ENCODE measurements around the gene ACP1.

The ACP1 gene

GRCh38 chr2:255195-255594 is 9.6 kb upstream of the ACP1 start:
- Histone ChIP-seq H4K20me1 (ENCODE audit: insufficient read depth) (no peaks in the 10 kb centered on the region), H3K79me2 (ENCODE audit: insufficient read depth, low read depth) (no peaks in the 10 kb centered on the region), H2AFZ (ENCODE audit: low read depth) (no peak overlapping the region), H3K4me2 (no peak overlapping the region), H3K4me3 (IDR thresholded peaks at IDR 0.05; ENCODE audit: insufficient read depth, low read depth, low read length) (no peak overlapping the region), H3K4me1 (ENCODE audit: low read depth, poor library complexity, severe bottlenecking) (no peaks in the 10 kb centered on the region), H3K9ac (no peak overlapping the region), H3K27ac (no peak overlapping the region), H3K27me3 (ENCODE audit: insufficient read depth, low read depth) (no peaks in the 10 kb centered on the region), H3K36me3 (ENCODE audit: insufficient read depth) (no peaks in the 10 kb centered on the region)
- no peak for TF ChIP-seq CTCF (conservative IDR thresholded peaks at IDR 0.05; ENCODE audit: low read depth, low read length)

DNA sequence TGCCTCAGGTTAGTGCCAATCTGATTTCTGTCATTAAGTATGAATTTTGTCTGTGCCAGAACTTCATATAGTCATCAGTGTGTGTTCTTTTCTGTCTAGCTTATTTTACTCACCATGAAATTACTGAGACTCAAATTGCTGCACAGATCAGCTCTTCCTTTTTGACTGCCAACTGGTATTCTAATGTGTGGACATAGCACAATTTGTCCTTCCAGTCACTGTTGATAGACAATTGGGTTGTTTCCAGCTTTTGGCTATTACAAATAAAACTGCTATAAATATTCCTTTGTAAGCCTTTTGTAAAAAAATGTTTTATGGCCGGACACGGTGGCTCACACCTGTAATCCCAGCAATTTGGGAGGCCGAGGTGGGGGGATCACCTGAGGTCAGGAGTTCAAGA is 8.7 kb upstream of the ACP1 start:
- Histone ChIP-seq H2AFZ (ENCODE audit: low read depth) (no peak overlapping the region), H4K20me1 (ENCODE audit: insufficient read depth) (no peaks in the 10 kb centered on the region), H3K27me3 (ENCODE audit: insufficient read depth, low read depth) (no peaks in the 10 kb centered on the region), H3K36me3 (ENCODE audit: insufficient read depth) (no peaks in the 10 kb centered on the region), H3K4me1 (ENCODE audit: low read depth, poor library complexity, severe bottlenecking) (no peaks in the 10 kb centered on the region), H3K27ac (no peak overlapping the region), H3K4me3 (IDR thresholded peaks at IDR 0.05; ENCODE audit: insufficient read depth, low read depth, low read length) (no peak overlapping the region), H3K4me2 (no peak overlapping the region), H3K79me2 (ENCODE audit: insufficient read depth, low read depth) (no peaks in the 10 kb centered on the region), H3K9ac (no peak overlapping the region)
- no peak for TF ChIP-seq CTCF (conservative IDR thresholded peaks at IDR 0.05; ENCODE audit: low read depth, low read length)

- Histone ChIP-seq H4K20me1 (ENCODE audit: insufficient read depth) (no peaks in the 10 kb centered on the region), H3K79me2 (ENCODE audit: insufficient read depth, low read depth) (no peaks in the 10 kb centered on the region), H3K27ac (no peak overlapping the region), H3K27me3 (ENCODE audit: insufficient read depth, low read depth) (no peaks in the 10 kb centered on the region), H3K9ac (no peak overlapping the region), H3K4me1 (ENCODE audit: low read depth, poor library complexity, severe bottlenecking) (no peaks in the 10 kb centered on the region), H3K4me2 (no peak overlapping the region), H3K4me3 (IDR thresholded peaks at IDR 0.05; ENCODE audit: insufficient read depth, low read depth, low read length) (no peak overlapping the region), H2AFZ (ENCODE audit: low read depth) (no peak overlapping the region), H3K36me3 (ENCODE audit: insufficient read depth) (no peaks in the 10 kb centered on the region)
- no peak for TF ChIP-seq CTCF (conservative IDR thresholded peaks at IDR 0.05; ENCODE audit: low read depth, low read length)
Measured at GRCh38 chr2:257429-257828, 7.3 kb upstream of the ACP1 start.

GRCh38 chr2:257842-258241 is 6.9 kb upstream of the ACP1 start:
- TF ChIP-seq CTCF (conservative IDR thresholded peaks at IDR 0.05; ENCODE audit: low read depth, low read length), result no peak
- H3K4me2 ChIP-seq, result no peak overlapping the region
- H4K20me1 ChIP-seq (ENCODE audit: insufficient read depth), result no peaks in the 10 kb centered on the region
- no peaks in the 10 kb centered on the region for H3K36me3 ChIP-seq (ENCODE audit: insufficient read depth)
- H3K79me2 ChIP-seq (ENCODE audit: insufficient read depth, low read depth), result no peaks in the 10 kb centered on the region
- no peak overlapping the region for H3K27ac ChIP-seq
- no peak overlapping the region for H3K4me3 ChIP-seq (IDR thresholded peaks at IDR 0.05; ENCODE audit: insufficient read depth, low read depth, low read length)
- no peak overlapping the region for H3K9ac ChIP-seq
- H3K27me3 ChIP-seq (ENCODE audit: insufficient read depth, low read depth), result no peaks in the 10 kb centered on the region
- no peaks in the 10 kb centered on the region for H3K4me1 ChIP-seq (ENCODE audit: low read depth, poor library complexity, severe bottlenecking)
- no peak overlapping the region for H2AFZ ChIP-seq (ENCODE audit: low read depth)

DNA sequence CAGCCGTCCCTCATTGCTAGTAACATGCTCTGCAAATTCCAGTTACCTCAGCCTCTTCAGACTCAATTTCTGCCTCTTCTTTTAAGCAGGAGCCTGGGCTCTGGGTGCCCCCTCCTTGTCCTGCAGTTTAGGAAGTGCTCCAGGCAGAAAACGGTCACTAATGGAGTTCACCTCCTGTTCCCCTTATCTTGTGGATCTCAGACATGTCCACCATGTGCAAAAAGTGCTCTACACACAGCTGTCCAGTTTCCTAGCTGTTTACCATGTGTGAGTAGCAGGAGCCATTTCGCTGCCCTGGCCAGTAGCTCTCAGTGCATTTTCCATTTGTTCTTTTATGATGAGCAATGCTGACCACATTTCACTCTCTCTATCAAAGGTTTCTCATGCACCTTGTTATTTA is 5.8 kb upstream of the ACP1 start:
- no peaks in the 10 kb centered on the region for H3K27me3 ChIP-seq (ENCODE audit: insufficient read depth, low read depth)
- no peak overlapping the region for H2AFZ ChIP-seq (ENCODE audit: low read depth)
- TF ChIP-seq CTCF (conservative IDR thresholded peaks at IDR 0.05; ENCODE audit: low read depth, low read length), result no peak
- H3K4me1 ChIP-seq (ENCODE audit: low read depth, poor library complexity, severe bottlenecking), result no peaks in the 10 kb centered on the region
- H3K27ac ChIP-seq, result no peak overlapping the region
- H3K9ac ChIP-seq, result no peak overlapping the region
- no peak overlapping the region for H3K4me2 ChIP-seq
- no peaks in the 10 kb centered on the region for H4K20me1 ChIP-seq (ENCODE audit: insufficient read depth)
- H3K4me3 ChIP-seq (IDR thresholded peaks at IDR 0.05; ENCODE audit: insufficient read depth, low read depth, low read length), result no peak overlapping the region
- no peaks in the 10 kb centered on the region for H3K36me3 ChIP-seq (ENCODE audit: insufficient read depth)
- H3K79me2 ChIP-seq (ENCODE audit: insufficient read depth, low read depth), result no peaks in the 10 kb centered on the region

All from KMS-11 (cell line).